Gastroesophageal sphincter (tissue), 3 donors: ENCODE results near the gene ARRDC3.

Source experiments
- POLR2A ChIP-seq, 2 donors: fragments of 450-650 bp; IDR thresholded peaks; one replicate each; pipeline ENCODE4 v1.6.1; 2017; ENCODE audit warnings: antibody characterized with exemption in 2 of 2, mild to moderate bottlenecking in 2 of 2, moderate library complexity in 1 of 2
- TF ChIP-seq, protein P1 (sequence below), 4 experiments: fragments of 200-600 bp in 2 of 4; fragments of 450-650 bp in 2 of 4; sonication (generic) in 1 of 4; IDR thresholded peaks; one replicate each; pipeline ENCODE4 v1.5.1; 2017 to 2019; ENCODE audit warnings: antibody characterized with exemption in 4 of 4, mild to moderate bottlenecking in 2 of 4, moderate library complexity in 2 of 4

DNA sequence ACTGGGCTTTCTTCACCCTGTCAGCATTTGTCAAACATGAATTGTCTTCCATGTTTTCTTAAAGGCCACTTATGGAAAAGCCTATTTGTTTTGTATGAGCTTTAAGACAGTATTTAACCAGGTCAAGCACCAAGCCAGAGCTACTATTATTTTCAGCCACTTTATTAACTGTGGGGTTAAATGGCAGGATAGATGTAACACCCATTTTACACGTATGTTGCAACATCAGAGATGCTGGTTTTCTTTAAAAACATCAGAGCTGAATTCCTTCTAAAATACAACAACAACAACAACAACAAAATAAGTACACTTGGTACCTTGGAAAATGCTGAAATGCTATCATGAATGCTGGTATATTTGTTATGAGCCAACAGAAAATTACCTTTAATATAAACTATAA lies 13.6 kb downstream of the ARRDC3 start:
- no peak for TF ChIP-seq POLR2A (IDR thresholded peaks at IDR 0.05)
- TF ChIP-seq, protein P1, sequence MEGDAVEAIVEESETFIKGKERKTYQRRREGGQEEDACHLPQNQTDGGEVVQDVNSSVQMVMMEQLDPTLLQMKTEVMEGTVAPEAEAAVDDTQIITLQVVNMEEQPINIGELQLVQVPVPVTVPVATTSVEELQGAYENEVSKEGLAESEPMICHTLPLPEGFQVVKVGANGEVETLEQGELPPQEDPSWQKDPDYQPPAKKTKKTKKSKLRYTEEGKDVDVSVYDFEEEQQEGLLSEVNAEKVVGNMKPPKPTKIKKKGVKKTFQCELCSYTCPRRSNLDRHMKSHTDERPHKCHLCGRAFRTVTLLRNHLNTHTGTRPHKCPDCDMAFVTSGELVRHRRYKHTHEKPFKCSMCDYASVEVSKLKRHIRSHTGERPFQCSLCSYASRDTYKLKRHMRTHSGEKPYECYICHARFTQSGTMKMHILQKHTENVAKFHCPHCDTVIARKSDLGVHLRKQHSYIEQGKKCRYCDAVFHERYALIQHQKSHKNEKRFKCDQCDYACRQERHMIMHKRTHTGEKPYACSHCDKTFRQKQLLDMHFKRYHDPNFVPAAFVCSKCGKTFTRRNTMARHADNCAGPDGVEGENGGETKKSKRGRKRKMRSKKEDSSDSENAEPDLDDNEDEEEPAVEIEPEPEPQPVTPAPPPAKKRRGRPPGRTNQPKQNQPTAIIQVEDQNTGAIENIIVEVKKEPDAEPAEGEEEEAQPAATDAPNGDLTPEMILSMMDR (IDR thresholded peaks at IDR 0.05), result no peak
